ENCODE data around the gene DLX1.

DLX1 gene

GRCh38 chr2:172085460-172086159, at the start of gene DLX1:
TSS of gene DLX1 (plus strand) at chr2:172085507. CDS start at chr2:172085678, 171 bp downstream.
- Mint-ChIP-seq H3K27ac (peak within 1 kb of the TSS; percentile 45), H3K36me3 (ENCODE audit: low read depth) (peaks cover 5% of the 10 kb centered on the region), H3K4me1 (ENCODE audit: low read depth) (peaks cover 50% of the 10 kb centered on the region), H3K9me3 (no peaks in the 10 kb centered on the region), H3K4me3 (peak within 1 kb of the TSS; percentile 82), H3K27me3 (peaks cover 91% of the 10 kb centered on the region)

DNA sequence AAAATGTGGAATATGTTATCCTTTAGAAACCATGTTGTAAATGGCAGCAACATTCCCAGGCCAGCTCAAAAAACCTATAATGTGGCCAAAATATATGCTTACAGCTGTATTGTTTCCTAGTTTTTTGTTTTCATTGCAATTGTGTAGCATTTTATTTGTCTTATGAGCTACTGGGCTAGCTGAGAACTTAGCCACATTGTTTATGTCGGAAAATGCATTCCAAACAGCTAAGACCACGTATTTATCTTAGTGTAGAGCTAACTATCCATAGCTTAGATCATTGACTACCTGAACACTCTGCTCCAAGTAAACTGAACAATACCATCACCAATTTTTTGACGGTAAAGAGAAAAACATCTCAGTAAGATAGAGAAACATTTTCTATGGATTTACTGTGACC, 47.2 kb upstream of the DLX1 start:
- peaks cover 4% of the 10 kb centered on the region for H3K36me3 Mint-ChIP-seq (ENCODE audit: low read depth)
- no peaks in the 10 kb centered on the region for H3K9me3 Mint-ChIP-seq
- H3K4me1 Mint-ChIP-seq (ENCODE audit: low read depth) = no peaks in the 10 kb centered on the region
- H3K27ac Mint-ChIP-seq = no peak overlapping the region
- H3K27me3 Mint-ChIP-seq = no peaks in the 10 kb centered on the region
- no peak overlapping the region for H3K4me3 Mint-ChIP-seq

DNA sequence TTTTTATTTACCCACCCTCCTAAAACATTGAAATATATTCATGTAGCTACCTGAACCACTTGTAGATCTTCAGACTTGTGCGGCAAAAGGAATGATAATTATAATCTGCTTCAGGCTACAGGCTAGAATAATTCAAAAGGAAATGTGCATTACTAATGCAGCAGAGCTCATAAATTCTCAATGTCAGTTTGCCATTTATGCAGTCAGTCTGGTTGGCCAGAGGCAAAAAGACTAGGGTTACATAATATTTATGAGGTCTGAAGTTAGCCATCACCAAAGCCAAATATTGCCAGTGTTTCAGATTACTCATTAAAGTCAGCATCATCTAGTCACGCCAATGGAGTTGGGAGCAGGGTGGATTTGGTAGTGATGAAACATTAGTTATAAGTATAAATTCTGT, 46.7 kb upstream of the DLX1 start:
- Mint-ChIP-seq H3K27ac (no peak overlapping the region), H3K27me3 (no peaks in the 10 kb centered on the region), H3K4me3 (no peak overlapping the region), H3K36me3 (ENCODE audit: low read depth) (peaks cover 4% of the 10 kb centered on the region), H3K4me1 (ENCODE audit: low read depth) (no peaks in the 10 kb centered on the region), H3K9me3 (no peaks in the 10 kb centered on the region)

GRCh38 chr2:172039011-172039704, 46.1 kb upstream of the DLX1 start:
- no peaks in the 10 kb centered on the region for H3K4me1 Mint-ChIP-seq (ENCODE audit: low read depth)
- H3K27me3 Mint-ChIP-seq = no peaks in the 10 kb centered on the region
- no peaks in the 10 kb centered on the region for H3K9me3 Mint-ChIP-seq
- no peak overlapping the region for H3K4me3 Mint-ChIP-seq
- H3K27ac Mint-ChIP-seq = no peak overlapping the region
- peaks cover 4% of the 10 kb centered on the region for H3K36me3 Mint-ChIP-seq (ENCODE audit: low read depth)

DNA sequence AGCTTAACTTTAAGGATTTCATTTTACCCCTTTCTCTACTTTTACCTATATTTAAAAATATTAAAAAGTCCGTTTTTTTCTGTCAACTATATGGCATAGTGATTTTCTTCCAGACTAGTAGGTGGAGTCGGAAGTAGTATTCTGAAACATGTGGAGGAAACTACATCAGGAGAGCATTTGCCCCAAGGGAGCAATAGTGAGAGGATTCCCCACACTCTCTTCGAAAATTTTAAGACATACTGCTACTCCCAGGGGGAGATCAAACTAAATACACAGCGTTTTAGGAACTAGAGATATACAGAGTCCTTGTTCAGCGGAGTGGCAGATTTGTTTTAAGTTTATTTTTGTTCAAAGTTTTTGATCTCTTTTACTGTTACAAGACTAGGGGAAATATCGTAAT, 45.0 kb upstream of the DLX1 start:
- peaks cover 4% of the 10 kb centered on the region for H3K36me3 Mint-ChIP-seq (ENCODE audit: low read depth)
- no peaks in the 10 kb centered on the region for H3K9me3 Mint-ChIP-seq
- H3K4me3 Mint-ChIP-seq = no peak overlapping the region
- no peaks in the 10 kb centered on the region for H3K4me1 Mint-ChIP-seq (ENCODE audit: low read depth)
- H3K27me3 Mint-ChIP-seq = no peaks in the 10 kb centered on the region
- H3K27ac Mint-ChIP-seq = no peak overlapping the region

- H3K9me3 Mint-ChIP-seq = no peaks in the 10 kb centered on the region
- H3K4me3 Mint-ChIP-seq = no peak overlapping the region
Observed at GRCh38 chr2:172046080-172046678, 39.1 kb upstream of the DLX1 start.

DNA sequence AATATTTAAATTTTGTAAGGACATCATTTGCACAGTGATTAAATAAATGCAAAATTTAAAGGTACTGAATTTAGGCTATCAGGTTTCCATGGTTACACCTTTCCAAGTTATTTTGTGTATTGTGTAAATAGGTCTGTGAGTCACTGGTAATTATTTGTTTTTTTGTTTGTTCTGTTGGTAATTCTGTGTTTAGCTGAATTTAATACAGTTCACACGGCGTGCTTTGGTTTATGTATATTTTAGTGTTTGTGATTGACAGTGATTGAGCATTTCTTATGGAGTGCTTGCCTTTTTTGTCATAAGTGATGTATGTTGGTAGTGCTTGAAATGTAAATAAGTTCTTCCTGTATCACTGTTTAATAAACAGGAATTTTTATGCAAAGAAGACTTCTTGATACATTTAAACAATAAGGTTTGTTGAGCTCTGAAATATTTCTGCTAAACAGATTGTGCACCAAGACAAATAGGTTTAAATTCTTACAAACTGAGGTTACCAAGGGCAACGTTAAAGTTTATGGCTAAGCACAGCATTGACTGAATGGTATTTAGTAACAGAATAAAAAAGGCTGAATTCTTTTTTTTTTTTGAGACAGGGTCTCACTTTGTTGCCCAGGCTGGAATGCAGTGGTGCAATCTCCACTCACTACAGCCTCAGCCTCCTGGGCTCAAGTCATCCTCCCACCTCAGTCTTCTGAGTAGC, 38.3 kb upstream of the DLX1 start:
- Mint-ChIP-seq H3K4me3 (no peak overlapping the region), H3K36me3 (ENCODE audit: low read depth) (no peaks in the 10 kb centered on the region), H3K9me3 (no peaks in the 10 kb centered on the region), H3K27me3 (no peaks in the 10 kb centered on the region), H3K27ac (no peak overlapping the region), H3K4me1 (ENCODE audit: low read depth) (no peaks in the 10 kb centered on the region)

More at GRCh38 chr2:172046080-172046678, 39.1 kb upstream of the DLX1 start:
- Mint-ChIP-seq H3K27ac (no peak overlapping the region), H3K36me3 (ENCODE audit: low read depth) (no peaks in the 10 kb centered on the region), H3K4me1 (ENCODE audit: low read depth) (no peaks in the 10 kb centered on the region), H3K27me3 (no peaks in the 10 kb centered on the region)

DNA sequence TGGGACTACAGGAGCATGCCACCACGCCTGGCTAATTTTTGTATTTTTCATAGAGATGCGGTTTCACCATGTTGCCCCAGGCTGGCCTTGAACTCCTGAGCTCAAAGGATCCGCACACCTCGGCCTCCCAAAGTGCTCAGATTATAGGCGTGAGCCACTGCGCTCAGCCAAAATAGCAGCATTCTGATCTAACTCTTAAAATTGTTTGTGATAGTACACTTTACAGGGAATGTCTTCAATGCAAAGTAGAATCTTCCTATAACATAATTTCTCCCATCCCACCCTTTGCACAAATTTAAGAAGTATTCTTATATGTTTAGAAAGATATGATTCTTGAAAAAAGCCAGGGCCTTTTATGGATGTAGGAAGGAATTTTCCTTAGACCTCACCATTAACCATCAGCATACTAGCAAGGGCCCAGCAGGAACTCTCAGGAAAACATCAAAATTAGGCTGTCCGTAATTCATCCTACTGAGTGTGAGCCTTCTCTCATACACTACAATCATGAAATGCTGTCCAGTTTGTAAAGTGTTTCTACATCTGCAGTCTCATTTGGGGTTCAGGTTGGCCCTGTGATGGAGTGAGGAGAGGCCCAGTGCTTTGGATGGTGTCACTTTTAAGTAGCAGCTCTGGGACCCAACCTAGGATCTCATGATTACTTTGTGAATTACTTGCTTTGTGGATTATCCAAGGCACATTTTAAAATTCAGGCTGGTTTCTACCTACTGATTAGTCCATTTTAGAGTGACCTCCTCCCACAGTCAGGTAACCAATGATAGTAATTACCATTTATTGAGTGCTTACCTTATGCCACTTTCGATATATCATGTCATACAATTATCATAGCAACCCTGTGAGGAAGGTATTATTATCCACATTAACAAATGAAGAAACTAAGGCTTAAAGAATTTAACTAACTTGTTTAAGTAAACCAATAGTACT, 37.5 kb upstream of the DLX1 start:
- Mint-ChIP-seq H3K9me3 (no peaks in the 10 kb centered on the region), H3K36me3 (ENCODE audit: low read depth) (peaks cover 3% of the 10 kb centered on the region), H3K4me1 (ENCODE audit: low read depth) (no peaks in the 10 kb centered on the region), H3K27ac (no peak overlapping the region), H3K27me3 (no peaks in the 10 kb centered on the region), H3K4me3 (no peak overlapping the region)

DNA sequence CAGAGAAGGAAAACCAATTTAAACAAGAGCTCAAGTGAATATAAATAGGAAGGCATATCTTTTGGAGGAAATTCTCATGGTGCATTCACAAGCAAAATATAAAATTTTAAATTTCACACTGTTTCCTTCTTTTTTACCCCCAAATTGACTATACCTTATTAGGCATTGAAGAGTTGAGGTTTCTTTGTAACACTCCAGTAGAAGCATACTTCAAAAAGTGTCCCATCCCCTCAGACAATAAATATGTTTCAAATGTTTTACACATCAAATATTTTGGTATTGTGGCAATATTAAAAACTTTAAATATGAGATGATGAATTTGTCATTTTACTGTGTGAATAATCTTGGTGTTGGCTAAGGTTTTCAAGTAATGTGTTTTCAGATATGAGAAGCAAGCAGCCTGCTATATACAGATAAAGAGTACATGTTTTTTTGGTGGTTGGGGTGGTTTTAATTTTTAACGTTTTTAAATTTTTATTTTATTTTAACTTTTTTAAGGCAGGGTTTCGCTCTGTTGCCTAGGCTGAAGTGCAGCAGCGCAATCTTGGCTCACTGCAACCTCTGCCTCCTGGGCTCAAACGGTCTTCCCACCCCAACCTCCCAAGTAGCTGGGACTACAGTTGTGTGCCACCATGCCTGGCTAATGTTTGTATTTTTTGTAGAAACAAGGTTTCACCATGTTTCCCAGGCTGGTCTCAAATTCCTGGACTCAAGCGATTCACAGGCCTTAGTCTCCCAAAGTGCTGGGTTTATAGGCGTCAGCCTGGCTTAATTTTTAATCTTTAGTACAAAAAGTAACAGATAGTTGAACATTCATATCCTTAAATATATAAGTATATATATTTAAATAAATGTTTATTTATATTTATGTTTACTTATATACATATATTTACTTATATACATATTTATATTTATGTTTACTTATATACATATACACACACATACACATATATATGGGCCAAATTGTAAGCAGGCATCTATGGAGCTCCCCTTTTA, 36.5 kb upstream of the DLX1 start:
- Mint-ChIP-seq H3K27ac (no peak overlapping the region), H3K4me1 (ENCODE audit: low read depth) (no peaks in the 10 kb centered on the region), H3K27me3 (no peaks in the 10 kb centered on the region), H3K36me3 (ENCODE audit: low read depth) (peaks cover 3% of the 10 kb centered on the region), H3K4me3 (no peak overlapping the region), H3K9me3 (no peaks in the 10 kb centered on the region)

DNA sequence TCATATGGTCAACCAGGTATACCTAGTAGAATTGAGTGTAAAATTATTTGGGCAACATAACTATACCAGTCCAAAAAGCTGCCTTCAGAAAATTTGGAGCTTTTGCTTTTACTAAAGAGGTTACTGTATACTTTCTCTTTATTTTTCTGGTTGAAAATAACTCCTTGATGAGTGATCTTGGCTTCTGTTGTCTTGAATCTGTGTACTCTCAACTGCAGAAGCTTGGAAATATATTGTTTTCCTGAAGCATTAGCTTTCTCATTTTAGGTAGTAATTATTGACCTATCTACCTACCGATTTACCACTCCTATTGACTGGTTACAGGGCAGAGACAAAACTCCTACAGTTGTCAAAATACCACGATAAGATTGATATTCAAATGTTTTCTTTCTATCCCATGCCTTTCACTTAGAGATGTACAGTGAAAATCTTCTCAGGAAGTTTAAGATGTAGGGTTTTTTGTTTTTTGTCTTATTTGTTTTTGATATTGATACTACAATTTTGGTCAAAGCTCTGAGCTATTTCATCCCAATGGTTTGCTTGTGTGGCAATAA, 35.7 kb upstream of the DLX1 start:
- Mint-ChIP-seq H3K4me1 (ENCODE audit: low read depth) (no peaks in the 10 kb centered on the region), H3K4me3 (no peak overlapping the region), H3K27ac (no peak overlapping the region), H3K9me3 (no peaks in the 10 kb centered on the region), H3K27me3 (no peaks in the 10 kb centered on the region), H3K36me3 (ENCODE audit: low read depth) (peaks cover 3% of the 10 kb centered on the region)

DNA sequence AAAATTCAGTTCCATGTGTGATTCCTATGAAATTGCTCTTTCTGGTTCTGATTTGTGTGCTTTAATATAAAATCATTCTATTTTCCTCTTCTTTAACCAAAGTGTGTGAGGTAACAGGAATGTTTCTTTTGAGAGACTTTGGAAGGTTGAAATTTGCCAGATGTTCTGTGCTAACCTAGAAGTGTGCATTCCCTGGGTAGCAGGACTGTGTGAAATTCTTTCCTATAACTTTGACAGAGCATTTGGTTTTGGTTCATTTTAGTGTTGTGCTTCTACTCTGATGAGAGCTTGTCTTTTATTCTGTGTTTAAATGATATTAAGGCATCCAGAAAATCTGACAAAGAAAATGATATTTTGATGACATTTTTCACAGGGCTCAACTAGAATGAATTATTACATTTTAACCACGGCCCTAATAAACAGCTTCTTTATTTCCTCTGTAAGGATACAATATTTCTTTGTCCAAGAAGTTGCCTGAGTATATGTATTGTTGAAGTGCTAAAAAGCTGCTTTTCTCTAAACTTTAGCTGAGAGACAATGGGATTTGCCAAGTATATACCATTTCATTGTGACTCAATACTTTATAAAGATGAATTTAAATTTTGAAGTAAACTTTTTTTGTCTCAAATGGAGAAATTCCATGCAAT, 34.7 kb upstream of the DLX1 start:
- Mint-ChIP-seq H3K27me3 (no peaks in the 10 kb centered on the region), H3K4me3 (no peak overlapping the region), H3K9me3 (no peaks in the 10 kb centered on the region), H3K4me1 (ENCODE audit: low read depth) (no peaks in the 10 kb centered on the region), H3K27ac (no peak overlapping the region), H3K36me3 (ENCODE audit: low read depth) (peaks cover 3% of the 10 kb centered on the region)

- Mint-ChIP-seq H3K9me3 (no peaks in the 10 kb centered on the region), H3K4me1 (ENCODE audit: low read depth) (no peaks in the 10 kb centered on the region), H3K36me3 (ENCODE audit: low read depth) (peaks cover 3% of the 10 kb centered on the region), H3K4me3 (no peak overlapping the region), H3K27ac (no peak overlapping the region), H3K27me3 (no peaks in the 10 kb centered on the region)
Observed at GRCh38 chr2:172052000-172052983, 33.0 kb upstream of the DLX1 start.

Data from stimulated activated naive CD8-positive, alpha-beta T cell treated with anti-CD3 and anti-CD28 coated beads, Interleukin-15, Interleukin-2, amounts not matched to agents 100 ng/mL and 50 ng/mL, for 24 hours (primary cell).